IMR-90 (cell line): ENCODE measurements around the gene DNM3.

Experiments
- BHLHE40 ChIP-seq: fragments of 150-350 bp; IDR thresholded peaks from 2 replicates; pipeline ENCODE4 v1.6.1; 2016; ENCODE audit warnings: mild to moderate bottlenecking, low read depth, low read length
- CEBPB ChIP-seq: IDR thresholded peaks from 2 replicates; pipeline ENCODE4 v1.6.1; 2012; ENCODE audit warnings: low read depth, low read length, improper control_type of control experiment
- CHD1 ChIP-seq: IDR thresholded peaks from 2 replicates; pipeline ENCODE4 v1.6.1; 2012; ENCODE audit warnings: low read depth, low read length, improper control_type of control experiment
- FOS ChIP-seq: fragments of 150-350 bp; IDR thresholded peaks from 2 replicates; pipeline ENCODE4 v1.6.1; 2016; ENCODE audit warnings: low read depth, low read length
- MXI1 ChIP-seq: IDR thresholded peaks from 2 replicates; pipeline ENCODE4 v1.6.1; 2012; ENCODE audit warnings: low read depth, mild to moderate bottlenecking, low read length, moderate library complexity, borderline replicate concordance
- NFE2L2 ChIP-seq: fragments of 150-350 bp; IDR thresholded peaks from 2 replicates; pipeline ENCODE4 v1.6.1; 2016; ENCODE audit warnings: low read depth, mild to moderate bottlenecking, low read length
- POLR2A ChIP-seq: IDR thresholded peaks from 2 replicates; pipeline ENCODE4 v1.6.1; 2012; ENCODE audit warnings: mild to moderate bottlenecking, low read depth, low read length
- RAD21 ChIP-seq: IDR thresholded peaks from 2 replicates; pipeline ENCODE4 v1.6.1; 2012; ENCODE audit warnings: low read length, improper control_type of control experiment
- RCOR1 ChIP-seq: IDR thresholded peaks from 2 replicates; pipeline ENCODE4 v1.6.1; 2012; ENCODE audit warnings: mild to moderate bottlenecking, low read length, improper control_type of control experiment; ENCODE audit not compliant: insufficient replicate concordance
- RFX5 ChIP-seq: IDR thresholded peaks from 2 replicates; pipeline ENCODE4 v1.8.0; 2012; ENCODE audit warnings: low read depth, mild to moderate bottlenecking, low read length, moderate library complexity
- SMC3 ChIP-seq: fragments of 150-350 bp; IDR thresholded peaks from 2 replicates; pipeline ENCODE4 v1.6.1; 2016; ENCODE audit warnings: low read depth, mild to moderate bottlenecking, antibody characterized with exemption, low read length, moderate library complexity
- USF2 ChIP-seq: fragments of 150-350 bp; IDR thresholded peaks from 2 replicates; pipeline ENCODE4 v1.6.1; 2017; ENCODE audit warnings: mild to moderate bottlenecking, antibody characterized with exemption, low read length, low read depth
- TF ChIP-seq, protein P1 (sequence below): conservative IDR thresholded peaks from 2 replicates; pipeline ENCODE4 v1.5.1; 2012; ENCODE audit warnings: mild to moderate bottlenecking, low read depth, low read length, improper control_type of control experiment
- TF ChIP-seq, protein P2 (sequence below): fragments of 150-350 bp; IDR thresholded peaks from 2 replicates; pipeline ENCODE4 v1.6.1; 2016; ENCODE audit warnings: low read depth, mild to moderate bottlenecking, low read length, moderate library complexity, borderline replicate concordance

- TF ChIP-seq RCOR1 = no peak
- TF ChIP-seq POLR2A = no peak
- TF ChIP-seq, protein P1, sequence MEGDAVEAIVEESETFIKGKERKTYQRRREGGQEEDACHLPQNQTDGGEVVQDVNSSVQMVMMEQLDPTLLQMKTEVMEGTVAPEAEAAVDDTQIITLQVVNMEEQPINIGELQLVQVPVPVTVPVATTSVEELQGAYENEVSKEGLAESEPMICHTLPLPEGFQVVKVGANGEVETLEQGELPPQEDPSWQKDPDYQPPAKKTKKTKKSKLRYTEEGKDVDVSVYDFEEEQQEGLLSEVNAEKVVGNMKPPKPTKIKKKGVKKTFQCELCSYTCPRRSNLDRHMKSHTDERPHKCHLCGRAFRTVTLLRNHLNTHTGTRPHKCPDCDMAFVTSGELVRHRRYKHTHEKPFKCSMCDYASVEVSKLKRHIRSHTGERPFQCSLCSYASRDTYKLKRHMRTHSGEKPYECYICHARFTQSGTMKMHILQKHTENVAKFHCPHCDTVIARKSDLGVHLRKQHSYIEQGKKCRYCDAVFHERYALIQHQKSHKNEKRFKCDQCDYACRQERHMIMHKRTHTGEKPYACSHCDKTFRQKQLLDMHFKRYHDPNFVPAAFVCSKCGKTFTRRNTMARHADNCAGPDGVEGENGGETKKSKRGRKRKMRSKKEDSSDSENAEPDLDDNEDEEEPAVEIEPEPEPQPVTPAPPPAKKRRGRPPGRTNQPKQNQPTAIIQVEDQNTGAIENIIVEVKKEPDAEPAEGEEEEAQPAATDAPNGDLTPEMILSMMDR = no peak
- TF ChIP-seq, protein P2, sequence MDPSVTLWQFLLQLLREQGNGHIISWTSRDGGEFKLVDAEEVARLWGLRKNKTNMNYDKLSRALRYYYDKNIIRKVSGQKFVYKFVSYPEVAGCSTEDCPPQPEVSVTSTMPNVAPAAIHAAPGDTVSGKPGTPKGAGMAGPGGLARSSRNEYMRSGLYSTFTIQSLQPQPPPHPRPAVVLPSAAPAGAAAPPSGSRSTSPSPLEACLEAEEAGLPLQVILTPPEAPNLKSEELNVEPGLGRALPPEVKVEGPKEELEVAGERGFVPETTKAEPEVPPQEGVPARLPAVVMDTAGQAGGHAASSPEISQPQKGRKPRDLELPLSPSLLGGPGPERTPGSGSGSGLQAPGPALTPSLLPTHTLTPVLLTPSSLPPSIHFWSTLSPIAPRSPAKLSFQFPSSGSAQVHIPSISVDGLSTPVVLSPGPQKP = no peak
- no peak for TF ChIP-seq FOS
- no peak for TF ChIP-seq NFE2L2
- TF ChIP-seq BHLHE40 = no peak
- TF ChIP-seq USF2 = no peak
- TF ChIP-seq CEBPB = no peak
- TF ChIP-seq SMC3 = no peak
- no peak for TF ChIP-seq RFX5
- no peak for TF ChIP-seq RAD21
- TF ChIP-seq CHD1 = no peak
- TF ChIP-seq MXI1 = no peak
Observed at GRCh38 chr1:171849245-171849898, 8.1 kb downstream of the DNM3 start.
